DOHH2 (cell line): ENCODE results near the gene ITPR1.

Experiments used
- EZH2phosphoT487 ChIP-seq: fragments of 200-600 bp; sonication (generic); IDR thresholded peaks from 2 replicates; pipeline ENCODE4 v1.6.1; 2017; ENCODE audit warnings: borderline replicate concordance, mild to moderate bottlenecking, antibody characterized with exemption, low read length, moderate library complexity, mixed read lengths
- TF ChIP-seq, protein P1 (sequence below): fragments of 200-600 bp; sonication (generic); IDR thresholded peaks from one replicate; pipeline ENCODE4 v1.5.1; 2014; ENCODE audit warnings: antibody characterized with exemption, mild to moderate bottlenecking, low read depth, low read length; ENCODE audit not compliant: poor library complexity, severe bottlenecking

DNA sequence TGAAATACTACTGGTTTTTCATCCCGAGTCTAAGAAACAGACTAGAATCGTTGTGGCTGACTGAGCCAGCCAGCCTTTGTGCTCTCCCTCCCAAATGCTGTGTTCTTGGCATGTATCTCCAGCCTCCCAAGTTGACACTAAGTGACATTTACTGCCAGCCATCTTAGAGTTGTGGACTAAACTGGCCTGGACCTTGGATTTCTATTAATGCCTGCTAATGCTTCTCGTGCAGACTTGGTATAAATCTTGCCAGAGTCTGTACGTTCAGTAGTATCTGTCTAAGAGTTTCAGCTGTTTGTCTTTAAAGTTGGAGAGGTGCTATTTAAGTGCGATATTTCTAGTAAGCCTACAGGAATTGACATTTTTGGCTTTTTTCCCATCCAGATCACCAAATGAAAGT, 319.4 kb downstream of the ITPR1 start:
- TF ChIP-seq, protein P1, sequence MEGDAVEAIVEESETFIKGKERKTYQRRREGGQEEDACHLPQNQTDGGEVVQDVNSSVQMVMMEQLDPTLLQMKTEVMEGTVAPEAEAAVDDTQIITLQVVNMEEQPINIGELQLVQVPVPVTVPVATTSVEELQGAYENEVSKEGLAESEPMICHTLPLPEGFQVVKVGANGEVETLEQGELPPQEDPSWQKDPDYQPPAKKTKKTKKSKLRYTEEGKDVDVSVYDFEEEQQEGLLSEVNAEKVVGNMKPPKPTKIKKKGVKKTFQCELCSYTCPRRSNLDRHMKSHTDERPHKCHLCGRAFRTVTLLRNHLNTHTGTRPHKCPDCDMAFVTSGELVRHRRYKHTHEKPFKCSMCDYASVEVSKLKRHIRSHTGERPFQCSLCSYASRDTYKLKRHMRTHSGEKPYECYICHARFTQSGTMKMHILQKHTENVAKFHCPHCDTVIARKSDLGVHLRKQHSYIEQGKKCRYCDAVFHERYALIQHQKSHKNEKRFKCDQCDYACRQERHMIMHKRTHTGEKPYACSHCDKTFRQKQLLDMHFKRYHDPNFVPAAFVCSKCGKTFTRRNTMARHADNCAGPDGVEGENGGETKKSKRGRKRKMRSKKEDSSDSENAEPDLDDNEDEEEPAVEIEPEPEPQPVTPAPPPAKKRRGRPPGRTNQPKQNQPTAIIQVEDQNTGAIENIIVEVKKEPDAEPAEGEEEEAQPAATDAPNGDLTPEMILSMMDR: no peak
- no peak for TF ChIP-seq EZH2phosphoT487
